ENCODE measurements around the gene OLFML3. TPM values are rescaled to one million over a fixed set of nuclear protein-coding genes. Genes with fewer than 3 reads are reported as not detected.
A peak's percentile ranks its signal among the peaks of the same experiment; 100 is the strongest.

The OLFML3 gene
- total and polyA plus RNA-seq, 2 experiments from 2014 or later: 9.7 to 16.0 TPM

DNA sequence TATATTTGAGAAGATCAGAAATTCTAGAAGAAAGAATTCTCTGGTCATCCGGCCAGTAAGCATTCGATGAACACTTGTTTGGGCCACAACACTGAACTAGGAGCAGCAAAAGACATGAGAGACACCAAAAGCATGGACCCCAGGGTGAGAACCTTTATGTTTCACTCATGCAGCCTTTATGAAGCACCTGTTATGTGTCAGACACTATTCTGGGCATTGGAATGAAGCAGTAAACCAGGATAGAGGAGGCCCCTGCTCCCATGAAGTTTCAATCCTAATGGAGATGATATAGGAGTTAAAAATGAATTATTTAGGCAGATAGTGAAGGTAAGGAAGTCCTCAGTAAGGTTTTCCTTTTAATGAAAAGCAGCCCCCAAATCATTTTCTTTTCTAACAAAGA, 43.6 kb downstream of the OLFML3 start:
- H3K4me1 ChIP-seq (ENCODE audit: low read depth): peaks cover 12% of the 10 kb centered on the region
- no peaks in the 10 kb centered on the region for H3K9me3 ChIP-seq (ENCODE audit: low read depth)
- no peak overlapping the region for H3K27ac ChIP-seq
- TF ChIP-seq, protein P1, sequence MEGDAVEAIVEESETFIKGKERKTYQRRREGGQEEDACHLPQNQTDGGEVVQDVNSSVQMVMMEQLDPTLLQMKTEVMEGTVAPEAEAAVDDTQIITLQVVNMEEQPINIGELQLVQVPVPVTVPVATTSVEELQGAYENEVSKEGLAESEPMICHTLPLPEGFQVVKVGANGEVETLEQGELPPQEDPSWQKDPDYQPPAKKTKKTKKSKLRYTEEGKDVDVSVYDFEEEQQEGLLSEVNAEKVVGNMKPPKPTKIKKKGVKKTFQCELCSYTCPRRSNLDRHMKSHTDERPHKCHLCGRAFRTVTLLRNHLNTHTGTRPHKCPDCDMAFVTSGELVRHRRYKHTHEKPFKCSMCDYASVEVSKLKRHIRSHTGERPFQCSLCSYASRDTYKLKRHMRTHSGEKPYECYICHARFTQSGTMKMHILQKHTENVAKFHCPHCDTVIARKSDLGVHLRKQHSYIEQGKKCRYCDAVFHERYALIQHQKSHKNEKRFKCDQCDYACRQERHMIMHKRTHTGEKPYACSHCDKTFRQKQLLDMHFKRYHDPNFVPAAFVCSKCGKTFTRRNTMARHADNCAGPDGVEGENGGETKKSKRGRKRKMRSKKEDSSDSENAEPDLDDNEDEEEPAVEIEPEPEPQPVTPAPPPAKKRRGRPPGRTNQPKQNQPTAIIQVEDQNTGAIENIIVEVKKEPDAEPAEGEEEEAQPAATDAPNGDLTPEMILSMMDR (IDR thresholded peaks at IDR 0.05; ENCODE audit: low read depth, low read length): no peak
- H3K36me3 ChIP-seq: no peaks in the 10 kb centered on the region
- no peaks in the 10 kb centered on the region for H3K27me3 ChIP-seq
- H3K4me3 ChIP-seq: no peak overlapping the region
- DNase-seq (ENCODE audit: low read depth in 1 of 2, low spot score in 1 of 2): no peak

DNA sequence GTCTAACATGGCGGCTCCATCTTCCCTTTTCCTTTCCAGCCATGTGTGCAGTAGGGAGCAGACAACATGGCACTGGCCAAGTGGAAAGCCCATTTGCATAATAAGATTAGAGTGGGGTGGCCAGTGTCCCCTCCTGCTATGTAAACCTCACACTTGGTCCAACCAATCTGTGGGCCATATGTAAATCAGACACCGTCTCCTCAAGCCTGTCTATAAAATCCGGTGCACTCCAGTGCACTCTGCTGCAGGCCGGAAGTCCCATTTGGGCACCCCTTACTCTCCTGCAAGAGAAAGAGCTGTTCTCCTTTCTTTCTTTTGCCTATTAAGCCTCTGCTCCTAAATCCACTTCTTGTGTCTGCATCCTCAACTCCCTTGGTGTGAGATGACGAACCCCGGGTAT, 44.1 kb downstream of the OLFML3 start:
- TF ChIP-seq, protein P1 (IDR thresholded peaks at IDR 0.05; ENCODE audit: low read depth, low read length): no peak
- peak in 1 of 2 donors; percentile 27 for DNase-seq (ENCODE audit: low read depth in 1 of 2, low spot score in 1 of 2)
- H3K27ac ChIP-seq: no peak overlapping the region
- H3K36me3 ChIP-seq: no peaks in the 10 kb centered on the region
- H3K4me1 ChIP-seq (ENCODE audit: low read depth): peaks cover 12% of the 10 kb centered on the region
- no peaks in the 10 kb centered on the region for H3K27me3 ChIP-seq
- no peak overlapping the region for H3K4me3 ChIP-seq
- H3K9me3 ChIP-seq (ENCODE audit: low read depth): no peaks in the 10 kb centered on the region

DNA sequence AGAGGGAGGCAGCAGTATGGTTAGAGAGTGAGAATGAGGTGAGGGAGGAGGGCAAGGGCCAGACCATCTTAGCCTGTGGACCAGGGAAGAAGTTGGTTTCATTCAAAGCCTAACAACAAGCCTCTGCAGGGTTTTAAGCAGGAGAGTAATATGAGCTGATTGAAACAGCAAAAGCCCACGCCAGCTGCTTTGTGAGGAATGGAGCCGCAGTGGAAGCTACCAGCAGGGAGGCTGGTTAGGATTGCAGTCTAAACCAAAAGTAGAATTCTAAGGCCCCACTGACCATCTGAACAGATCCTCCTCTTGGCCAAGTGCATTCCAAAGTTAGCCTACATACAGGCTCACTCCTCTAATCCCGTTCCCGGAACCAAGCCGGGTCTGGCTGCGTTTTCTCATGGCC, 44.8 kb downstream of the OLFML3 start:
- Histone ChIP-seq H3K27me3 (no peaks in the 10 kb centered on the region), H3K27ac (no peak overlapping the region), H3K4me1 (ENCODE audit: low read depth) (peaks cover 12% of the 10 kb centered on the region), H3K9me3 (ENCODE audit: low read depth) (no peaks in the 10 kb centered on the region), H3K36me3 (no peaks in the 10 kb centered on the region), H3K4me3 (no peak overlapping the region)
- peak in 1 of 2 donors; percentile 11 for DNase-seq (ENCODE audit: low read depth in 1 of 2, low spot score in 1 of 2)
- TF ChIP-seq, protein P1 (IDR thresholded peaks at IDR 0.05; ENCODE audit: low read depth, low read length): no peak

DNA sequence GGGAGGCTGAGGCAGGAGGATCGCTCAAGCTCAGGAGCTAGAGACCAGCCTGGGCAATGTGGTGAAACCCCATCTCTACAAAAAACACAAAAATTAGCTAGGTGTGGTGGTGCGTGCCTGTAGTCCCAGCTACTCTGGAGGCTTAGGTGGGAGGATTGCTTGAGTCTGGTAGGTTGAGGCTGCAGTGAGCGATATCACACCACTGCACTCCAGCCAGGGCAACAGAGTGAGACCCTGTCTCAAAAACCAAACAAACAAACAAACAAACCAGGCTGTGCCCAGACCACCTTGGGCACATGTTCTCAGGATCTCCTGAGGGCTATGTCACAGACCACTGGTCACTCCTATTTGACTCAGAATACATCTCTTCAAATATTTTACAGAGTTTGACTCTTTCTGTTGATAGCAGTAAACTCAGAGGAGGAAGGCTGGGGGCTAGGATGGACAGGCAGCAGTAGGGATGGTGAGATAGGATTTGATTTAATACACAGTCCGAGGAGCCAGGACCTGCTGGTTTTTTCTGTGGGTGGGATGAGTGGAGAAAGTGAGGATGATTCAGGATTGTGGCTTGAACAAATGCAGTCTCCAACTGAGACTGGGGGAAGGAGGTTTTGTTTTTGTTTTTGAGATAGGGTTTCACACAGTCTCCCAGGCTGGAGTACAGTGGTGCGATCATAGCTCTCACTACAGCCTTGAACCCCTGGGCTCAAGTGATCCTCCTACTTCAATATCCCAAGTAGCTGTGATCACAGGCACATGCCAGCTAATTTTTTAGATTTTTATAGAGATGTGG, 46.5 kb downstream of the OLFML3 start:
- peak in 1 of 2 donors; percentile 12 for DNase-seq (ENCODE audit: low read depth in 1 of 2, low spot score in 1 of 2)
- Histone ChIP-seq H3K36me3 (no peaks in the 10 kb centered on the region), H3K4me3 (no peak overlapping the region), H3K27ac (no peak overlapping the region), H3K4me1 (ENCODE audit: low read depth) (peaks cover 12% of the 10 kb centered on the region), H3K27me3 (no peaks in the 10 kb centered on the region), H3K9me3 (ENCODE audit: low read depth) (no peaks in the 10 kb centered on the region)
- TF ChIP-seq, protein P1 (IDR thresholded peaks at IDR 0.05; ENCODE audit: low read depth, low read length): no peak

DNA sequence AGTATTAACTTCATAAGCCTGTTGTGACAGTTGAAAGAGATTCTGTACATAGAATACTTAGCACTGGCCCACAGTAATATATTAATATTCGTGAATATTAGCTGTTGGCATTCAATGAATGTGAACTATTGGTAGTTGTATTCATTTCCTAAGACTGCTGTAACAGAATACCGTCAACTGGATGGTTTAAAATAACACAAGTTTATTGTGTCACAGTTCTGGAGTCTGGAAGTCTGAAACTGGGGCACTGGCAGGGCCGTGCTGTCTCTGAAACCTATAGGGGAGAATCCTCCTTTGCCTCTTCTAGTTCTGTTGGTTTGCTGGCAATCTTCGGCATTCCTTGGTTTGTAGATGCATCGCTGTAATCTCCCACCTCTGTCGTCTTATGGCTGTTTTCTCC, 47.5 kb downstream of the OLFML3 start:
- H3K36me3 ChIP-seq: no peaks in the 10 kb centered on the region
- no peaks in the 10 kb centered on the region for H3K9me3 ChIP-seq (ENCODE audit: low read depth)
- H3K4me1 ChIP-seq (ENCODE audit: low read depth): peaks cover 8% of the 10 kb centered on the region
- no peak for DNase-seq (ENCODE audit: low read depth in 1 of 2, low spot score in 1 of 2)
- no peaks in the 10 kb centered on the region for H3K27me3 ChIP-seq
- TF ChIP-seq, protein P1 (IDR thresholded peaks at IDR 0.05; ENCODE audit: low read depth, low read length): no peak
- no peak overlapping the region for H3K4me3 ChIP-seq
- no peak overlapping the region for H3K27ac ChIP-seq

Other genes with a start within 250 kb of the OLFML3 start
- gene PHTF1, start 220.0 kb upstream of the OLFML3 start, total RNA-seq: 33.2 and 45.2 TPM in 2 replicates
- 40.5 and 49.9 TPM in 2 replicates for gene PHTF1, start 220.0 kb upstream of the OLFML3 start, polyA plus RNA-seq
- 18.0 and 27.3 TPM in 2 replicates for gene RSBN1, start 167.0 kb upstream of the OLFML3 start, total RNA-seq
- 12.7 and 18.8 TPM in 2 replicates for gene RSBN1, start 167.0 kb upstream of the OLFML3 start, polyA plus RNA-seq
- not detected in 2 replicates for gene PTPN22, start 107.8 kb upstream of the OLFML3 start, total RNA-seq
- not detected in 2 replicates for gene PTPN22, start 107.8 kb upstream of the OLFML3 start, polyA plus RNA-seq
- gene BCL2L15, start 91.9 kb upstream of the OLFML3 start, total RNA-seq: 4.5 TPM in 1 of 2 replicates, not detected in the other
- 0.16 TPM in 1 of 2 replicates, not detected in the other for gene BCL2L15, start 91.9 kb upstream of the OLFML3 start, polyA plus RNA-seq
- gene AP4B1, start 74.7 kb upstream of the OLFML3 start, total RNA-seq: 8.8 and 18.8 TPM in 2 replicates
- gene AP4B1, start 74.7 kb upstream of the OLFML3 start, polyA plus RNA-seq: 18.3 and 22.5 TPM in 2 replicates
- 5.6 and 6.3 TPM in 2 replicates for gene DCLRE1B, start 74.1 kb upstream of the OLFML3 start, total RNA-seq
- gene DCLRE1B, start 74.1 kb upstream of the OLFML3 start, polyA plus RNA-seq: 3.4 and 5.5 TPM in 2 replicates
- gene HIPK1, start 50.1 kb upstream of the OLFML3 start, total RNA-seq: 23.4 and 27.7 TPM in 2 replicates
- 14.1 and 19.3 TPM in 2 replicates for gene HIPK1, start 50.1 kb upstream of the OLFML3 start, polyA plus RNA-seq
- 0.09 TPM in 1 of 2 replicates, not detected in the other for gene SYT6, start 174.4 kb downstream of the OLFML3 start, total RNA-seq
- 0.44 TPM in 1 of 2 replicates, not detected in the other for gene SYT6, start 174.4 kb downstream of the OLFML3 start, polyA plus RNA-seq

Measured in cardiac muscle cell (in vitro differentiated cells and primary cell).